Neutrophil (primary cell): Measurements from ENCODE around the gene DIP2A.
A peak's percentile ranks its signal among the peaks of the same experiment; 100 is the strongest.

ENCODE experiments used
- H3K27ac ChIP-seq: fragments of 200-600 bp; sonication (generic); 2 replicates; pipeline ENCODE4 v1.5.1; 2016; ENCODE audit warnings: mild to moderate bottlenecking, moderate library complexity
- H3K27me3 ChIP-seq: fragments of 200-600 bp; sonication (generic); 2 replicates; pipeline ENCODE4 v1.6.0; 2016; ENCODE audit warnings: mild to moderate bottlenecking
- H3K36me3 ChIP-seq: fragments of 200-600 bp; sonication (generic); 2 replicates; pipeline ENCODE4 v1.5.1; 2017
- H3K4me1 ChIP-seq, 2 experiments: fragments of 200-600 bp in 1 of 2; sonication (generic) in 1 of 2; 1 replicate in 1 of 2; 2 replicates in 1 of 2; pipeline versions ENCODE4 v1.5.1 to v1.6.1; 2013 to 2016; ENCODE audit warnings: low read depth in 1 of 2, low read length in 1 of 2, mild to moderate bottlenecking in 1 of 2, moderate library complexity in 1 of 2; ENCODE audit not compliant: control insufficient read depth in 1 of 2, insufficient read depth in 1 of 2
- H3K4me3 ChIP-seq, 2 experiments: fragments of 200-600 bp in 1 of 2; sonication (generic) in 1 of 2; 1 replicate in 1 of 2; 2 replicates in 1 of 2; pipeline ENCODE4 v1.5.1; 2013 to 2016; ENCODE audit warnings: low read depth in 1 of 2, low read length in 1 of 2, mild to moderate bottlenecking in 1 of 2, moderate library complexity in 1 of 2
- H3K9me3 ChIP-seq: fragments of 200-600 bp; sonication (generic); 2 replicates; pipeline ENCODE4 v1.5.1; 2016
- CTCF ChIP-seq: fragments of 200-600 bp; sonication (generic); IDR thresholded peaks from 2 replicates; pipeline ENCODE4 v1.5.1; 2016; ENCODE audit warnings: antibody characterized with exemption

DIP2A gene

GRCh38 chr21:46489800-46490199 is 31.1 kb downstream of the DIP2A start:
- Histone ChIP-seq H3K36me3 (peaks cover 46% of the 10 kb centered on the region), H3K9me3 (no peaks in the 10 kb centered on the region), H3K27ac (no peak overlapping the region), H3K4me3 (no peak overlapping the region), H3K4me1 (no peaks in the 10 kb centered on the region), H3K27me3 (no peaks in the 10 kb centered on the region)
- no peak for TF ChIP-seq CTCF

GRCh38 chr21:46491553-46491952 is 32.9 kb downstream of the DIP2A start:
- no peak for TF ChIP-seq CTCF
- no peaks in the 10 kb centered on the region for H3K9me3 ChIP-seq
- H3K27me3 ChIP-seq = no peaks in the 10 kb centered on the region
- H3K4me3 ChIP-seq = no peak overlapping the region
- H3K27ac ChIP-seq = no peak overlapping the region
- no peaks in the 10 kb centered on the region for H3K4me1 ChIP-seq
- peaks cover 38% of the 10 kb centered on the region for H3K36me3 ChIP-seq

- no peak overlapping the region for H3K27ac ChIP-seq
- H3K4me1 ChIP-seq = no peaks in the 10 kb centered on the region
- TF ChIP-seq CTCF = no peak
- H3K36me3 ChIP-seq = peaks cover 49% of the 10 kb centered on the region
- H3K4me3 ChIP-seq = no peak overlapping the region
- H3K9me3 ChIP-seq = no peaks in the 10 kb centered on the region
- no peaks in the 10 kb centered on the region for H3K27me3 ChIP-seq
Observed at GRCh38 chr21:46492851-46493250, 34.2 kb downstream of the DIP2A start.

GRCh38 chr21:46493828-46494227 is 35.1 kb downstream of the DIP2A start:
- no peak for TF ChIP-seq CTCF
- no peaks in the 10 kb centered on the region for H3K27me3 ChIP-seq
- peak overlapping the region; percentile 42 for H3K27ac ChIP-seq
- peaks cover under 1 to 1% of the 10 kb centered on the region in 2 experiments for H3K4me1 ChIP-seq
- H3K9me3 ChIP-seq = no peaks in the 10 kb centered on the region
- no peak overlapping the region for H3K4me3 ChIP-seq
- H3K36me3 ChIP-seq = peaks cover 57% of the 10 kb centered on the region

GRCh38 chr21:46498335-46499050 is 39.8 kb downstream of the DIP2A start:
- Histone ChIP-seq H3K27me3 (no peaks in the 10 kb centered on the region), H3K9me3 (no peaks in the 10 kb centered on the region), H3K27ac (peak overlapping the region; percentile 73), H3K36me3 (peaks cover 36% of the 10 kb centered on the region), H3K4me3 (no peak overlapping the region), H3K4me1 (peaks cover 21 to 29% of the 10 kb centered on the region in 2 experiments)
- no peak for TF ChIP-seq CTCF
